ENCODE data around the gene ZNF235. TPM values are rescaled to one million over a fixed set of nuclear protein-coding genes. Genes with fewer than 3 reads are reported as not detected.
"Not testable (repeated sequence)": the region's sequence is repeated elsewhere in the genome, so short reads cannot be mapped to it uniquely, and the experiment has no call there.

ZNF235 gene
- 7.5 and 9.4 TPM in 2 replicates for total RNA-seq

DNA sequence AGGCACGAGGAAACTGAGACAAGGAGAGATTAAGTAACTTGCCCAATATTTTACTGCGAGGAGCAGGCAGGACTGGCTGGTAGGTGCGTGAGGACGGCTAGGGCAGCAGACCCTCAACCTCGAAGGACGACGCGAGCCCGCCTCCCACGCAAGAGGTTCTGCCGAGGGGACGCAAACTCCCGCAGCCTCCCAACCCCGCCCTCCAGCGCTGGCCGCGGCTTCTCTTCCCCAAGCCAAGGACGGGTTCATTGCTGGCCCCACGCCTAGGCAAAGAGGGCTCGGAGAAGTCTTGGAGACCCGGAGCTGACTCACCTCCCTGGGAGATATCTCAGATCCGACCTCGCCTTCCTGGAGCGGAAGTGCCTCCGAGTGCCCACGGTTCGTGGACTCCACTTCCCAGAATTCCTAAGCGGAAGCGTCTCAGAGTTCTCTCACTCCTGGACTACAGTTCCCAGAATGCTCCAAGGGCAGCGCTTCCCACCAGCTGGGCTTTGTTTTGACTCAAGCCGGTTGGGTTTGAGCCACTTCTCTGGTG is at the start of gene ZNF235:
Gene ZNF235, minus strand, starts transcription at position 367 of the 535 bp plus-strand sequence. CDS start 1,621 bp downstream, outside the sequence.
- DNase-seq = peak; percentile 98

DNA sequence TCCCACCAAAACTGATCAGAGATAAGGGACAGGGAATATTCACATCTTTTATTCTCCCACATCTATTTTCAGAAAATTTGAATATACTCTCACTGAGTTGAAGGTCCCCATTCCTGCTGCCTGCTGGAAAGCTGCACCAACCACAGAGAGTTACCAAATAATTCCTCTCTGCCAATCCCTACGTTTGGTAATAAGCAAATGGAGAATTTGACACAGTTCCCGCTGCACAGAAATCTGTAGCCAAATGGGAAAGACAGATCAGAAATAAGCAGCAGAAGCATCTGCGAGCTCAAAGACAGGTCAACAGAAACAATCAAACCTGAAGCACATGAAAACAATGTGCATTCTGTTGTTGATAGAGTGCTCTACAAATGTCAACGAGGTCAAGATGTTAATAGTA is 41.7 kb upstream of the ZNF235 start:
- DNase-seq = no peak

DNA sequence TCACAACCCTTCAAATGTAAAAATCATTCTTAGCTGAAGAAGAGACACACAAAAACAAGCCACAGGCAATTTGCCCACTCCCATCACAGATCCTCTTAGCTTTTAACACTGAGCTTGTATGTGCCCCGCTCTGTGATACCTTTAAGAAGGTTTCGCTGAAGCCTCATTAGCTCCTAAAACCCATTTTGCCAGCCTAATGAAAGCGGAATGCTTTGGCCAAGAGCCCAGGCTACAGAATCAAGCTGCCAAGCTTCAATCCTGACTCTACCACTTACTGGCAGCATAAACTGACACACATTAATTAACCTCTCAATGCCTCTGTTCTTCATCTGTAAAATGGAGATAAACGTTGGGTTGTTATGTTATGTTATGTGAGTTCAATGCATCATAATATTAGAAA is 41.1 kb upstream of the ZNF235 start:
- DNase-seq = no peak

DNA sequence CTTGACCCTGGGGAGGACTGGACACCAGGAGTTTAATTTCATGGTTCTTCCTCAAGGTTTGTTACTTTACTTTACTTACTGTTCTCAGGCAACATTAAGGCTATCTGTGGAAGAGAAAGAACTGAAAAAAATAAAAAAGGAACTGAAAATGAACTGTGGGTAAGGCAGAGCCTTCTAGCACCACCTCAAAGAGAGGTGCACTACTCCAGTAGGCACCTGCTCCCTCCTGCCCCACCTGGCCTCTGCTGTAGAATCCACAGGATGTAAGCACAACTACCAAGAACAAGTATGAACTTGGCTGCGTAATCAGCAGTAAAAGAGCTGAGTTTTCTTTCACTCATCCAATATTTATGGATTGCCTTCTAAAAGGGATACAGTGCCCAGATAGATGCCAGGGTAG is 39.4 kb upstream of the ZNF235 start:
- DNase-seq = no peak

DNA sequence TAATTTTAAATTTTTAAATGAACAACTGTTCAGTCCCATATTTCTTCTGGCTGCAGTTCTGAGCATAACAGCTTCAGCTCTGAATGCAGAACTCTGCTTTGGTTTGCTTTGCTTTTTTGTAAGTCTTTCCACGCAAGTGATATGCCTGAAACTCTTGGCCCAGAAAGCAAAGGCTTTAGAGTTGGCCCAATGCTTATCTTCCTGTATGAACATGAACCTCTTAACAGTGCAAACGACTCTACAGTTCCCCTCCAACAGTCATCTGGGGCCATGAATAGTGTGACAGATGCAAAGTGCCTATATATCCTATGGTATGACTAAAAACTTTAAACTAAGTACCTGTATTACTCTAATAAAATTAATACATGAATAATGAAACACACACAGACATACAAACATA is 37.0 kb upstream of the ZNF235 start:
- no peak for DNase-seq

DNA sequence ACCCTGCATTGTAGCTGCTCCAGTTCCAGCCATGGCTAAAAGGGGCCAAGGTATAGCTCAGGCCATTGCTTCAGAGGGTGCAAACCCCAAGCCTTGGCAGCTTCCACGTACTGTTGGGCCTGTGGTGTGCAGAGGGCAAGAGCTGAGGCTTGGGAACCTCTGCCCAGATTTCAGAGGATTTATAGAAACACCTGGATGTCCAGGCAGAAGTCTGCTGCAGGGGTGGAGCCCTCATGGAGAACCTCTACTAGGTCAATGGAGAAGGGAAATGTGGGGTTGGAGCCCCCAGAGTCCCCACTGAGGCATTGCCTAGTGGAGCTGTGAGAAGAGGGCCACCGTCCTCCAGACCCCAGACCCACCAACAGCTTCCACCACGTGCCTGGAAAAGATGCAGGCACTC is 29.8 kb upstream of the ZNF235 start:
- DNase-seq = not testable (repeated sequence)

DNA sequence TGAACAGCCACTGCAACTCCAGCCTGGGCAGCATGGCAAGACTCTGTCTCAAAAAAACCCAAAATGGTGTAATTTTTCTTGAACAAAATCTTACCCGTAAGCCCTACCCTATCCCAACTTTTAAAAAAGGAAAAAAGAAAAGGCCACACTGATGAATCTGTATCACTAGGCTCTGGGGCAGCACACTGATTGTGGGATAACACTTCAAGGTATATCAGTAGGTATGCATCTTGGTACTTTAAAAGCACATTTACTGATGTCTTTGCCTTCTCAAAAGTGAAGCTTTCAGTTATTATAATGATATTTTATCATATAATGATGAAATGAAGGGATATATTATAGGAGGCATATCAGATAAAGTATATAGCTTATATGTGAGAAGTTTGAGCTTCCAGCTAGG is 27.3 kb upstream of the ZNF235 start:
- DNase-seq = no peak

DNA sequence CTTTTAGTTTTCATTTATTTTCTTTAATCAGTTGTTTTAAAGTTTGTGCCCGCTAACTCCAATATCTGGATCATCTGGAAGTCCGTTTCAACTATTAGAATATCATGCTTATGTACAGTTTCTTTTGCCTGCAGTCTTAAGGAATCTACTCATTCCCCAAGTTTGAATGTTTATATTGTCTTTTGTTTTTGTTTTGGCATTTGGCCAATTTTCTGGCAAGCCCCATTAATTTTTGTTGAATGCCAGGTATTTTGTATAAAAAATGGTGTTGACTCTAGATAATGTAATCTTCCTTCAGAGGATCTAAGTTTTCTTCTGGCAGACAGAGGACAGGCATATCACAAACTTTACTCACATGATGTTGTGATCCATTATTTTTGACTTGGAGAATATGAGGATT is 11.1 kb upstream of the ZNF235 start:
- DNase-seq = peak; percentile 26

DNA sequence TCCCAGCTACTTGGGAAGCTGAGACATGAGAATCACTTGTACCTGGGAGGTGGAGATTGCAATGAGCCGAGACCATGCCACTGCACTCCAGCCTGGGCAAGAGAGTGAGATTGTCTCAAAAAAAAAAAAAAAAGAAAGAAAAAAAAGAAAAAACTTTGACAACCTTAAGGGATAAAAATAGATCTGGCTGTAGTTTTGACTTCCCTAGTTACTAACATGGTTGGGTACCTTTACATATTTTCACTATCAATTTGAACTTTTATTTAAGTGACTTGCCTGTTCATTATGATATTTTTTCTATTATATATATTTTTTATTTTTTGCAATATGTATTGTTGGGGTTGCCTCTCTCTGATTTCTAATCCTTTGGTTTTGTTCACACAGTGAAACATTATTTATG is 8.4 kb upstream of the ZNF235 start:
- no peak for DNase-seq

DNA sequence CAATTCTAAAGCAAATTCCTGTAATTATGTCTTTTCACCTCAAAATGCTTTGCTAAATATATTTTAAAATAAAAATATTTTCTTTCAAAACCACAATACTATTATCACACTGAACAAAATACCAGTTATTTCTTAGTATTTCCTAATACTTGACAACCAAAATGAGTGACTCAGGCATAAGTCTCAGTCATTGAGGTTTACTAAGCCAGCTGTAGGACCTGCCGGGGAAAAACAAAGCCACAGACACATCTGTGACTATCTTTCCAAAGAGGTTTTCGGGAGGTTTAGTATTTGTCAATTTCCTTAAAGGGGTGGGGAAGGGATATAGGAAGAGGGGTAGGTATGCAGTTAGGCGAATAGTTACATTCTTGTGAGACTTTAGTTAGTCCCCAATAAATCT is 3.2 kb upstream of the ZNF235 start:
- DNase-seq = no peak

DNA sequence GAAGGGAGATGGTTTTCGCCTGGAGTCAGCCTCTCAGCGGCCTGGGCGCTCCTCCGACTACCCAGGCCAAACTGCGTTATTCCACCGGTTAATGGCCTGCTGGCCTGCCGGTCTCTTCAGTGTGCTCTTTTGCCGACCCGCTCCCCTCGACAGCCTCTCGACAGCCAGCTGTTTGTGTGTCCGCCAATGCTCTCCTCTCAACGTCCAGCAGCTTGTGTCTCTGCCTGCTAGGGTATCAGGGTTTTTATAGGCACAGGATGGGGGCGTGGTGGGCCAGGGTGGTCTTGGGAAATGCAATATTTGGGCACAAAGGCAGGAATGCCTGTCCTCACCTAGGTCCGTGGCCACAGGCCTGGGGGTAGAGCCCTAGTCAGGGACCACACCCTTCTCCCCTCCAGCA is 1.5 kb upstream of the ZNF235 start:
- DNase-seq = no peak

DNA sequence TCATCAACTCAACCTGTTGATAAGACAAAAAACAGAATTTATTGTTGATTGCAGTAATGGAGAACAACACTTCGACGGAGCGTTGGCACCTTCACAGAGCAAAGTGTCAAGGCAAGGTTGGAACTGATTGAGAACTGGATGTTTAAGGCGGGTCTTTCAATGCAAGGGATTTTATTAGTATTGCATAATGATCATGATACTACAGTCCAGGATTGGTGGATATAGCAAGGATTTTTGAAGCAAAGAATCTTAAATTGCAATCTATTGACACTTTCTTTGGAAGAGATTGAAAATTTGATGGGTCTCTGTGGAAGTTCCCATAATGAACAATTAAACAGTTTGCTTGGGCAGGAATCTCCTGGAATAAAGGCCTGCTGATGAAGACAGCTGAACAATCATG is 632 bp upstream of the ZNF235 start:
- DNase-seq = no peak

DNA sequence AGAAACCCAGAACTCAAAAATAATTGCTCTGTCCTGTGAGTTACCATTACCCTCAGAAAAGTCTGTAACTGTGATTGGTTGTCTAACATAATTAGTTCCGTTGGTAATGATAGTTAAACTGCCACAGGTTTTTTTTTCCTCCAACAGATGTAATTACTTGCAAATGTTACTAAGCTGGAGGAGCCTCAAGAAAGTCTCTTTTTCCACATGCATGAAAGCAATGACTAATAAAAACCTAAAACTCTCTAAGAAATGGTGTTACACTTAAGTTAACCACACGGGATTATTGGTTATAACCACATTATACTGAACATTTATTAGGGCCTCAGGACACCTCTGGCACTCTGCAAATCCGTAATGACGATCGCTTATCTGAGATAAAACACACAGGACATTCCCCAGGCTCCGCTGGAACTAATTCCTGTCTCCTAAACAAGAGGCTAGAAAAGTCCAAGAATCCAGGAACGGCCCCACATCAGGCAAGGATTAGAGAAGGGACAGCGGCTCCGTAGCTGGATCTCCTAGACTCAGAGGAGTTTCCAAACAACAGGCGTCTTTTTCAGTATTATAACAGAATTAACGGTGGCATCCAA is 753 bp downstream of the ZNF235 start:
- DNase-seq = peak; percentile 40

DNA sequence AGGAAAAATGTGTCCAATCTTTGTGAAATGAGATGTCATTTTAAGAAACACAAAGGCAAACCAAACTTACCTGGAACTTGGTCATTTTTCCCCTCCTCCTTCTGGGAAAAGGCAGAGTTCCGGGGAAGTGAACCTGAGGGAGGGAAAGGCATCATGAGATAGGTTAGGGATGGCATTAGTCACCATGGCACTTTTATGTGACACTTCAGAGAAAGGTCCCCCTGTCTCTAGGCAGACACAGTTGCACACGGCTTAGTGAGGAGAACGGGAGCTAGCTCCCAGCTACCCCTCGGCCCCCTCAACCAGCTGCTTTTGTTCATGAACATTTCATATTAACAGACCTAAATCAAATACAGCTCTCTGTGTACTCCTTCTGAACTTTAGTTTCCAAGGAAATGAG is 1.5 kb downstream of the ZNF235 start:
- no peak for DNase-seq

DNA sequence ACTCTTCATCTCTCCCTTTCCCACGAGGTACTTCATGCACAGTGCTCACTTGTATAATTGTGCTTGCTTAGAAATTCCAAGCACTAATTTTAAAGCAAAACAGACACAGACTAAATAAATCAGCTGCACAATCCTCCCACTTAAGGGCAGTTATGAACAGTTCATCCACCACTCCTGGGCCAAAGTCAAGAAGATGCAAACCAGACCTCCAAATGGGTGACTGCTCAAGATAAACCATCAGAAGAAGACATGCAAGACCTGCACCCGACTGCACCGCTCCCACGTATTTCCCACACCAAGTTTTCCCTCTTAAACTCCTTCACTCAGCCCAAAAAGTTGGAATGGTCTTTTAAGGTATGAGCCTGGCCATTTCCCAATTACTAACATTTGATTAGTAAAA is 19.9 kb downstream of the ZNF235 start:
- no peak for DNase-seq

DNA sequence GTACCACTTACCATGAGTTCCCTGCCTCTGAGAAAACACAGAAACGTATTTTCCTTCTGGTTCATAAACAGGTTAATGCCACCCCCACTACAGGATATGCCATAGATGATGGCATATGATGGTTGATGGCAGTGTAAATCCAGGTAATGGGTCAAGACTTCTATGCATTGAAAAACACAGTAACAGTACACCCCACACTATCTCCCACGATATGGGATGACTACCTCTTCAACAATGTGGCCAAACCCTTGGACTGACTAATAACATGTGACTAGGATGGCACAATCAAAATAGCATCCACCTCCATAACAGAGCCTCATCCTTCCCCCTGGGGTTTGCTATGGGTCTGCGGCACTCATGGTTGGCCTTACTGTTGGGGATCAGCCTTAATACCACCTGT is 22.0 kb downstream of the ZNF235 start:
- DNase-seq = no peak

DNA sequence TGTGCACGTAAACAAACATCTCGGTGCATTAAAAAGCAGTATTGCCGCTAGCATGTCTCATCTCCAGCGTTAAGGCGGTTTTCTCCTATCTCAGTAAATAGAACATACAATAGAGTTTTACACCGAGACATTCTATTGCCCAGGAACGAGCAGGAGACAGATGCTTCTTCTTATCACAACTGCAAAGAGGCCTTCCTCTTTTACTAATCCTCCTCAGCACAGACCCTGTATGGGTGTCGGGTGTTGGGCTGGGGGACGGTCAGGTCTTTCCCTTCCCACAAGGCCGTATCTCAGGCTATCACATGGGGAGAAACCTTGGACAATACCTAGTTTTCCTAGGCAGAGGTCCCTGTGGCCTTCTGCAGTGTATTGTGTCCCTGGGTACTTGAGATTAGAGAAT is 23.9 kb downstream of the ZNF235 start:
- DNase-seq = no peak

DNA sequence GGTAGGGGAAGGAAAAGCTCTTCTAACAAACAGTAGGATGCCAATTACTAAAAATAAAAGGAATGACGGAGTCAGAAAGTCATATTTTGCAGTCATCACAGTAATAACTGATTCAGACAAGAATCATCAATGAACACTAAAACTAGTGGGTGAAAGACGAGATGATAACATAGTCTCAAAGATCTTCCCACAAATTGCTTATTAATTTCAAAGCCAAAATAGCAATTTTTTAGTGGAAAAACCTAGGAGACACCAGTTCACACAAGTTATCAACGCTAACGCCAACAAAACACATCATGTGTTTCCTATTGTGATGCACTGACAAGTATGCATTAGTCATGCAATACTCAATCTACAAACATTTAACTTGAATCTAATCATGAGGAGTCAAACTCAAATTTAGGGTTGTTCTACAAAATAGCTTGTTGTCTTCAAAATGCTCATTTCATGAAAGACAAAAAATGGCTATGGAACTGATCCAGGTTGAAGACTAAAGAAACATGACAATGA is 26.6 kb downstream of the ZNF235 start:
- no peak for DNase-seq

DNA sequence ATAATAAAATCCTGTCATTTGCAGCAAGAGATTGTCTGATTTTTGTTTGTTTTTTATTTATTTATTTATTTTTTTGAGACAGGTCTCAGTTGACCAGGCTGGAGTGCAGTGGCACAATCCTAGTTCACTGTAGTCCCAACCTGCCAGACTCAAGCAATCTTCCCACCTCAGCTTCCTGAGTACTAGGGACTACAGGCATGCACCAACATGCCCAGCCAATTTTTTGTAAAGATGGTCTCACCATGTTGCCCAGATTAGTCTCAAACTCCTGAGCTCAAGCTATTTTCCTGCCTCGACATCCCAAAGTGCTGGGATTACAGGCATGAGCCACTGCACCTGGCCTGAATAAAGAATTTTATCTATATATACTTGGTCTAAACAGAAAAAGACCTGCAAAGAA is 27.5 kb downstream of the ZNF235 start:
- DNase-seq = no peak

DNA sequence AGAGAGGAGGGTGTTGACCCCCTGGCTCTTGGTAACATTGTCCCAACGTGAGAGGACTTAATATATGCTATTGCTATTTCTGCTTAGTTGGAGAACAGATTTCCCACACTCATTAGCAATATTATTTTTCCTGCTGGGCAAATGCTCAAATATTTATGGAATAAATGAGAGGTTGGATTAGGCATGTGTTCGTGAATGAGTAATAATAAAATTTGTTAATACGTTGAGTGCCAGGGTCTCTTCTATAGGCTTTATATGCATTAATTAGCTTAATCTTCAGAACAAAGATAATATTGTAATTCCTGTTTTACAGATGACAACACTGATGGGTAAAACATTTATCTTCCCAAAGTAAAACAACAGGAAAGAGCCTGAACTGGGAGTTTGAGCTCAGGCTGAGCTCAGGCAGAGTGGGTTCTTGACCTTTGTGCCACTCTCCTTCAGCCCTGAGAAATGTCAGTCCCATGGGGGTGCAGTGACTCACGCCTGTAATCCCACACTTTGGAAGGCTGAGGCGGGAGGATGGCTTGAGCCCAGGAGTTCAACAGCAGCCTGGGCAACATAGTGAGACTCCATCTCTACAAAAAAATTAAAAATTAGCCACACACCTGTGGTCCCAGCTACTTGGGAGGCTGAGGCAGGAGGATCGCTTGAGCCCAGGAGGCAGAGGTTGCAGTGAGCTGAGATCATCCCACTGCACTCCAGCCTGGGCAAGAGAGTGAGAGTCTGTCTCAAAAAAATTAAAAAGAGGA is 44.0 kb downstream of the ZNF235 start:
- no peak for DNase-seq

DNA sequence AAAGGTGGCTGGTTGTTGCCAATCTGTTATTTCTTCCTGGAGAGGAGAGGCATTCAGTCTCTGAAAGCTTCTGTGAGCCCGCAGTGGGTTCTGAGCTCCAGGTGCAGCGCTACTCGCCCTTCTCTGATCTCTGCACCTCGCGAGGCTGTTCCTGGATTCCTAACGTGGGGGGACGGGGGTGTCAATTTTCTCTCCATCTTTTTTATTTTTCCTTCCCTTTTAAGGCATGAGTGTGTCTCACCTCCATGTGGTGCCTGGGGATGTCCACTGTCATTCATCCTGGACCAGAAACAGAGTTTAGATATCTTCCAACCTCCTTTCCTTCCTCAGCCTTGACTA is 44.5 kb downstream of the ZNF235 start:
- DNase-seq = no peak

DNA sequence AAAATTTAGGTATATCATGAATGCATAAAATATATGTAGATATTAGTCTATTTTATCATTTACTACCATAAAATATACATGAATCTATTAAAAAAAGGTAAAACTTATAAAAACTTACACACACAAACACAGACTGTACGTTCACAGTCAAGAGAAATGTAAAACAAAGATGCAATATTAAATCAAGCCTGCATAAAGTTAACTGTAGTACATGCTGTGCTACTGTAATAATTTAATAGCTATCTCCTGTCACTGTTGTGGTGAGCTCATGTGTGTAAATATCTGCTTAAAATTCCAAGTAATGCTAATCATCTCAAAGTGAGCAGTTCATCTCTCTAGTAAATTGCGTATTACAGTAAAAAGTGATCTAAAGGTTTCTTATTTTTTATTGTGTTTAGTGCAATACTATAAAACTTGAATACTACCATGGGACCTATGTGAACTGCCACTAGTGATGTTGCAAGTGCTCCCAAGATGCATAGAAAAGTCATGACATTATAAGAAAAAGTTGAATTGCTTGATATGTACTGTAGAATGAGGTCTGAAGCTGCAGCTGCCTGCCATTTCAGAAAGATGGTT is 45.9 kb downstream of the ZNF235 start:
- no peak for DNase-seq

DNA sequence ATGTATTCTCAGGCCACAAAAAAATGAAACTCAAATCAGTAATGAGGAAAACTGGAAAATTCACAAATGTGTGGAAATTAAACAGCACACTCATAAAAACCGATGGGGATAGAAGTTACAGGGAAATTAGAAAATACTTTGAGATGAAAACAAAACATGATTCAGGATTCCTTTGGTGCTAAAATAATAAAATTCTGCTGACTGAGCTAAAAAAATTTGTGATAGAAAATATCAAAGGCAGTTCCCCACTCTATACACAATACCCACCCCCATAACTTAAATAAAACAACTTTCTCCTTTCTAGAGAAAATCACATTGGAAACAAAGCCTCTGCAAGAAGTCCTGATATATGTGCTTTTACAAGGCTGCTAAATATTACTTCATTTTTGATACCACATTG is 46.7 kb downstream of the ZNF235 start:
- no peak for DNase-seq
